Measurements from ENCODE around the gene DMBX1.

Gene DMBX1

DNA sequence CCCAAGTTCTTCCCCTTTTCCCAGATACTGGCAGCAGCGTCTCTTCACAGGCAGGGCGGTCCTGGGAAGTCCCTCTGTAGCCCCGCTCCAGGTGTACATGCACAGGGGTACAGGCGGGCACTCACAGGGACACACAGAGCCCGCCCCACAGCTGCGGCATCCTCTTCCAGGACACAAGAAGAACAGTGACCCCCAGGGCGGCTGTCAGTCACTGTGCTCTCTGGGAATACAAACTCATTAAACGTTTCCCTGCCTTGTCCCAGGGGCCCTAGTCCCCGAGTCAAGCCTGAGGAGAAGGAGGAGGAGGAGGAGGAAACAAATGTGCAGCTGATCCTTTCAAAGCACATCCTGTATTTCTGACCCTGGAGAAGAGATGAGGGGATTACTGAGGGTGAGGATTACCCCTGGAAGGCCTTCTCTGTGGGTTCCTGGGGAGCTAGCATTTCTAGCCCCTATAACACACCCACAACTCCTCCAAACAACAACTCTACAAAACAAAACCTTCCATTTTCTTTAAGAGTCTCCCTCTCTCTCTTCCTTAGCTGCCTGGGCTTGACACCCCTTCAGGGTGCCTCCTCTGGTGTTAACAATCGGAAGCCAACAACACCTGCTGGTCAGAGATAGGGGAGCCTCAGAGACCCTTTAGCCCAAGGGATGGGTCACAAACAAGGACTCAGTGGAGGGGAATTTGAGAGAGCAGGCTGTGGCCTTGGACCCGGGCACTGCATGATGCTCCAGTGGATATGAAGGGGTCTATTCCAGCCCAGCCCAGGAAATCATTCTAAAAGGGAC, 28.4 kb upstream of the DMBX1 start:
- no peak for DNase-seq

DNA sequence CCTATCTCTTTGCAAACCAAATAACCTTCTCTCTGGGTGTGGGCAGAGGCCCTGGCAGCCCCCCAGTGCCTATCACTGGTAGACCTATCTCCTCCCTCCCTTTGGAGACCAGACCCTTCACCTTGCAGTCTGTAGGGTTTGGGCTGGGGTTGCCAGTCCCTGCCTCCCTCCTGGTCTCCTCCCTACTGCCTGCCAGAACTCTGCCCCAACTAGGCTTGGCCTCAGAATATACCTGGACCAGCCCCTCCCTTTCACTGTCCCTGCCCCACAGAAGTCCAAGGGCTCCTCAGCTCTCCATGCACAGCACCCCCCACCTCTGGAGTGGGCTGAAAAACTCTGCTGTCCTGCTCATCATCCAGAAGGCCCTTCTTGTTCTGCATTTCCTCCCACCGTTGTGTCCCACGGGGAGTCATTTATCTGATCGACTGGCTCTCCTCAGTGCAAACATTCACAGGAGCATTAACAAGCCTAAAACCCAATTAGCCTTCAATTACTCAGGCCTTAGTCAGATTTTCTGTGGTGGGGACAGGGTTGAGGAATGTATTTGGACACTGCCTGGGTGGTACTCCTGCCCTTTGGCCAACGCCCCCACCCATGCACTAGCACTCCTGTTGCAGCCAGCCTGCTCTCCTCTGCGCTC, 27.7 kb upstream of the DMBX1 start:
- DNase-seq = no peak

DNA sequence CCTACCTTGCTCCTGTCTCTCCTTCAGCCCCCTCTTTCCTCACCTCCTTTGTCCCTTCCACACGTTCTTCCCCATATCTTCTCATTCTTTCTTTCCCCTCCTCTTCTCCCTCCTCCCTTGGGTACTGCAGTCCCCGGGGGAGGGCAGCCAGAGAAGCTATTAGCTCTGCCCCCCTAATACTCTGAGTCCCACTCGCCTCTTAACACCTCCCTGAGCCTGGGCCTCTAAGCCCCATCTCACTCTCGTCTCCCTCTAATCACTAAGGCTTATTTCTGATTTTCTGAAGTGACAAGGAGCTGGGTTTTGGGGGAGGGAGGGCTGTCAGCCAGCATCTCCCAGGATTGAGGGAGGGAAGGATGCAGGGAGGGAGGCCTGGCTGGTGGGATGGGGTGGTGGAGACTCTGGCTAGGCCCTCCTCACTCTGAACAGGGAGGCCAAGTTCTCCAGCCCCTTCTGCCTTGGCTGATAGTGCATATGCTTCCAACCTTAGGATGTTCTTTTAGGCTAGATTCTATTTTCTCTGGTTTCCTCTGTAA, 25.6 kb upstream of the DMBX1 start:
- DNase-seq = no peak

- DNase-seq = no peak
Observed at GRCh38 chr1:46464915-46465314, 24.7 kb upstream of the DMBX1 start.

GRCh38 chr1:46465981-46466476, 23.6 kb upstream of the DMBX1 start:
- DNase-seq = no peak

DNA sequence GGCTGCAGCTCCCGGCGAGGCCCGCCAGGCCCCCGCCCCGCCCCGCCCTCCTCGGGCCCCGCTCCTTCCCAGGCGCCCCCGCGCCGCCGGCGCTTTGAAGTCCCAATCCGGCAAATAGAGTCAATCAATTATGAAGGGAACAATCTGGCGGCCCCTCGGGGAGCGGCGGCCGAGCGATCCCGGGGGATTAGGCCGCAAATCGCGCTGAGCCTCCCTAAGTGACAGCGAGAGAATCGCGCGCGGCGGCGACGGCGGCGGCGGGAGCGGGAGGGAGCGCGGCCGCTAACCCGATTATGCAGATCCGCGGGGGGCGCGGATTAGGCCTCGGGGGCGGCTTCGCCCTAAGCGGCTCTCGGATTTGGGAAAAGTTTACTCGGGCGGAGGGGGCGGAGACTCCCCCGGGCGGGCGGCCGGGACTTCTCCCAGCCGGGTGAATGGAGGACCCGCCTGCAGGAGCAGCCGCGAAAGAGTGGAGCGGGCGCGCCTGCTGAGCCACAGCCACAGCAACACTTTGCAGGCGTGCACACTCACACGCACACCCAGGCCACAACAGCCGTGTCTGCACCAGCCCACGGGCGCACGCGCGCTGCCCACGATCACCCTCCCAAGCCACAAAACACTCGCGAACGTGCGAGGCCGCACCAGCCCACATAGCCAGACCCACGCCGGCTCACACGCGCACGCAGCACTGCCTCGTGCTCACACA, 23.0 kb upstream of the DMBX1 start:
- no peak for DNase-seq

DNA sequence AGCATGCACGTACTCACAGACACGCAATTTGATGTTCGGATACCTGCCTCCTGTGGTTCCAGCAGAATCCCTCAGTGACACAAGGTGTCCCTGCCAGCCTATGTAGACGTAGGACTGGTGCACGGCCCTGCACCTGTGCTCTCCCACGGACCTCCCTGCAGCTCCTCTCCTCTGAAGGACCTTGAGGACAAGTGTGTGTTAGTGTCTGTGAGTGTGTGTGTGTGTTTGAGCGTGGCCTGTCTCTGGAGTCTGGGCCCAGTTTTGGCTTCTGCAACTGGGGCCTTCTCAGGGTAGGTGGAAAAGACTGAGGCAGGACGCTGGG, 22.5 kb upstream of the DMBX1 start:
- DNase-seq = no peak

- DNase-seq = no peak
Observed at GRCh38 chr1:46469881-46470280, 19.8 kb upstream of the DMBX1 start.

DNA sequence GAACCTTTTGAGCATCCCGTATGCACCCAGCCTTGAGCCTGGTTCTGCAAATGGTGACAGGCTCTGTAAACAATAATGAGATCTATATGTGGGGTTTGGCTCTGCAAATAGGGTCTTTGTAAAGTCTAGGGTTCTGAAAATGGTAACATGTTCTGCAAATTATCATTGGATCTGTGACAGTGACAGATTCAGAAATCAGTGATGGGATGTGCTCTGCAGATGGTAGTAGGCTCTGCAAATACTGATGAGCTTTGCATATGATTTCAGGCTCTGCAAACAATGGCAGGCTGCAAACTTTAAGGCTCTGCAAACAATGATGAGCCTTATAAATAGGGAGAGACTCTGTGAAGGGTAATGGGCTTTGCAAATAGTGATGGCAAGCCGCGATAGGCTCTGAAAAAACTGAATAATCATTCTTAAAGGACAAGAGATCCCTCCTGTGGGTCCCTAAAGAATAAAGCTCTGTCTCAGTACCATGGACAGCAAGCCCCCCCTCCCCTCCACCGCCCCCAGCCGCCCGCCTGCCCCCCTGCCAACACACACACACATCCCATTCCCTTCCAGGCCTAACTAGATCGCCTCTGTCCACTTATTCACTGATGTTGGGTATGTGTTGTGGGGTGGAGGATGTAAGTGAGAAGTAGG, 17.7 kb upstream of the DMBX1 start:
- no peak for DNase-seq

- no peak for DNase-seq
Observed at GRCh38 chr1:46472498-46473181, 17.0 kb upstream of the DMBX1 start.

- DNase-seq = no peak
Observed at GRCh38 chr1:46473991-46474390, 15.6 kb upstream of the DMBX1 start.

DNA sequence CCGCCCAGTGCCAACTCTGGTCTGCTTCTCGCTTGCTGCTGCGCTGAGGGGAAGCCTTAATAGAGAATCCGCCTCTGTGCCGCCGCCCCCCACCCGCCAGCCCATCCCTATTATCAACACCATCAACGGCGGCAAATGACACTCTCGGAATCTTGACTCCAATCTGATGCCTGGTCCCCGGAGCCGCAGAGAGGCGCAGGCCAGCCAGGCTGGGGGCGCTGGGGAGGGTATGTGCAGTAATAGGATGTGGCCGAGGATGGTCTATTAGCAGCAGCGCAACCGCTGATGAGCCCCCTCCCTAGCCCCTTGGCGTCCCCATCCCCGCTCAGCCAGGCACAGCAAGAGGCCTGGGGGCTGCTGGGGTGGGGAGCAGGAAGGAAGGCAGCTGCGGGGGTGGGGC, 15.1 kb upstream of the DMBX1 start:
- DNase-seq = no peak

DNA sequence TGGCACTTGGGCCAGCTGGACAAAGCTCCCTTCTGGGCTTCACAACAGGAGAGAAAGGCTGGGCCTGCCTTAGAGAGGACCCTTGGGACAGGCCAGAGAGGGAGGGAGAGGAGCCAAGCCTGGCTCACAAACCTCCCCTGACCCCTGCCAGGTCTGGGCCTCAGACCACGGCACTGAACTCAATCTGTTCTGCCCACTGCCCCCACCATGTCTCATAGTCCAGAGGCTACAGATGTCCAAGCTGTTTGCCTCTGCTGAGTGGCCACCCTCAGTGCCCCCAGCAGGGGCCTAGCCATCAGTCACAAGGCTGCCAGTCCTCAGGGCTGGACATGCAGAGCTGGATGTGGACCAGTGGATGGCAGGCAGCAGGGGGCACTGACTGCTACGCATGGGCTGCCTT, 13.0 kb upstream of the DMBX1 start:
- DNase-seq = no peak

DNA sequence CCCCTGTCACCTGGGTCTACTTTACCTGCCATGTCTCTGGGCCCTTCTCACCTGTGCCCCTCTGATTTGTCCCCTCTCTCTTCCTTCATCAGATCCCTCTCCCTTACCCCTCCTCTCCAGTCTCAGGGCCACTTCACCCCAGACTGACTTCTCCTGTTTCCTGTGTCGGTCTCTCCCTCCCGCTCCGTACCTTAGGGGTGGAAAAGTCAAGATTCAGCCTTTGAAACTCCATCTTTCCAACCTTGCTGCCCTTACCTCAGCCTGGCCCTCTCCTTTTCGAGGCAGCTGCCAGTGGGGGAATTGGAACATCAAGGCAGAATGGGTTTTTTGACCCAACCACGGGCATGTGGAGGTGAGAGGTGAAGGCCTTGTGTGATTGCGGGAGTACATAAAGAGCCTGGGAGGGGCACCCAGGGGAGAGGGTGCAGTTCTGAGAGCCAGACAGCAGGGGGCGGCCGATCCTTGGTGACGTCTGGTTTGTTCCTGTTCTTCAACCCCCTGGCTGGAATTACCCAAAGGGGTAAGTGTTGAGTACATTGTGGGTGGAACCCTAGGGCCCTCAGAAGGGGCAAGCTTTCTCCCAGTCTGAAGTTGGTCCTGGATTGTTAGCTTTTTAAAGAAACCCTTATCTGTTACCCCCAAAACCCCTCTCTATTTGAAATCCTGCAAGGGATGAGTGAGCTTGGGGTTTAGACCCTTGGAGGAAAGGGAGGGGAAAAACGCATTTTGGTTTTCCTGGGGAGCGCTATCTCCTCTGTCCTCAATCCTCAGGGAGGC, 12.3 kb upstream of the DMBX1 start:
- DNase-seq = peak; percentile 81

DNA sequence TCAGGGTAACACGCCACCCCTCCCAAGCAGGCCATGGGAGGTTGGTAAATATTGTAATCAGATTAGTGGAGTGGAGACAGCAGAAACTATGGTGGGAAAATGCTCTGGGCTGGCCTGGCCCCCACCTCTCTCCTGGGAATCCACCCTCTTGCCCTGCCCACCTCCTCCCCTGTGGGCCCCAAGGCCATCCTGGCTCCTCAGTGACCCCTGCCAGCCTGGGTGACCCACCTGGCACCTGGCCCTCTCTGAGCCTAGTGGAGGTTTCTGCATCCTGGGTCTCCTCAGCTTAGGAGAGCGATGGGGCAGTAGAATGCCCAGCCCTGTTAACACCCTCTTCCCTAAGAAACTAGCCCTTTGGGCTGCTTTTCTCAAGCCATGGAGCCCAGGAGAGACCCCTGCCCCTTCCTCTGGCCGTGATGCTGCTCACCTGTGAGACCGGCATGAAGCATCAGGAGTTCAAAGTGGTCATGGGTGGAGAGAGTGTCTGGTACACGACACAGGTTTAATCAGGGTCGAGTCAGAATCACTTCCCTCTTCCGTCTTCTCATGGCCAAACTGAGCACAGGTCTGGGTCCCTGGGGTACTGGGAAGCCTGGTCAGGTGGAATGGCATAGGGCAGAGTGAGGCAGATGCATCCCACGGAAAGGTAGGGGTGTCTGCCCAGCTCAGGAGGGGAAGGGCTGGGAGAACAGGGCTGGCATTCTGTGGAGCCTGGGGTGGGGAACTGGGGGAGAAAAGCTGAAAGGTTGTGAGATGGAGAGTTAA, 10.7 kb upstream of the DMBX1 start:
- no peak for DNase-seq

- no peak for DNase-seq
Observed at GRCh38 chr1:46479744-46480350, 9.8 kb upstream of the DMBX1 start.

GRCh38 chr1:46480959-46481646, 8.5 kb upstream of the DMBX1 start:
- no peak for DNase-seq

- DNase-seq = no peak
Observed at GRCh38 chr1:46481961-46482360, 7.7 kb upstream of the DMBX1 start.

DNA sequence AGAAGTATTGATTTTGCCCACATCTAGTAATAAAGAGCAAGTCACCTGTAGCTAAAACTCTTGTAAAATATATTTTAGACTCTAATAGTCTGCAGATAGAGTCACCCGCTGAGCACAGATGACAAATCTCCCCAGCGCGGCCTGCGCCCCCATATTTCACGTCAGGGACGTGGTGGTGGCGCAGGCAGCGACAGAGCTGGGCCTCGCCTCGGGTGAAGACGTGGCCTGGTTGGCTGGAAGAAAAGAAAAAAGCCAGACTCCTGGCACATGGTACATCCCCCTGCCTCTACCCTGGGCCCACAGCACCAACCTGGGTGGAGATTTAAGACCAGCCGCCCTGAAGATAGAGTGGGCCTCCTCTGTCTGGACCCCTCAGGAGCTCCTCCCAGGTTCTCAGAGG, 6.0 kb upstream of the DMBX1 start:
- no peak for DNase-seq
